SJCRH30 (cell line): Measurements from ENCODE around the gene UROS. TPM values are rescaled to one million over a fixed set of nuclear protein-coding genes. Genes with fewer than 3 reads are reported as not detected.

Experiments
- DNase-seq, 2 experiments: peaks; one replicate each; pipeline ENCODE4 v3.0.0-alpha.2; 2015 to 2020
- H3K27ac ChIP-seq: fragments of 250-450 bp; sonication (Bioruptor Pico); 2 replicates; pipeline ENCODE4 v1.5.1; 2020; ENCODE audit warnings: mild to moderate bottlenecking, moderate library complexity
- H3K27me3 ChIP-seq: fragments of 250-450 bp; sonication (Bioruptor Pico); 2 replicates; pipeline ENCODE4 v1.5.1; 2020; ENCODE audit warnings: mild to moderate bottlenecking, moderate library complexity
- H3K36me3 ChIP-seq: fragments of 250-450 bp; sonication (Bioruptor Pico); 2 replicates; pipeline ENCODE4 v1.5.1; 2020; ENCODE audit warnings: mild to moderate bottlenecking, moderate library complexity
- H3K4me1 ChIP-seq: fragments of 250-450 bp; sonication (Bioruptor Pico); 2 replicates; pipeline ENCODE4 v1.5.1; 2020; ENCODE audit warnings: mild to moderate bottlenecking, moderate library complexity
- H3K4me3 ChIP-seq: fragments of 250-450 bp; sonication (Bioruptor Pico); 2 replicates; pipeline ENCODE4 v1.5.1; 2020; ENCODE audit warnings: mild to moderate bottlenecking, moderate library complexity
- H3K9me3 ChIP-seq: fragments of 250-450 bp; sonication (Bioruptor Pico); replicated peaks from 2 replicates; pipeline ENCODE4 v1.5.1; 2020; ENCODE audit warnings: mild to moderate bottlenecking, moderate library complexity
- total RNA-seq: library from RNA; depleted of rRNA; stranded (reverse); fragments of >200 nt; shearing (Covaris generic); gene quantifications from 2 replicates; pipeline ENCODE4 v1.2.3, GENCODE V29; 2014

Gene UROS
- total RNA-seq, 1 experiment from 2014 or later: 41.0 TPM

DNA sequence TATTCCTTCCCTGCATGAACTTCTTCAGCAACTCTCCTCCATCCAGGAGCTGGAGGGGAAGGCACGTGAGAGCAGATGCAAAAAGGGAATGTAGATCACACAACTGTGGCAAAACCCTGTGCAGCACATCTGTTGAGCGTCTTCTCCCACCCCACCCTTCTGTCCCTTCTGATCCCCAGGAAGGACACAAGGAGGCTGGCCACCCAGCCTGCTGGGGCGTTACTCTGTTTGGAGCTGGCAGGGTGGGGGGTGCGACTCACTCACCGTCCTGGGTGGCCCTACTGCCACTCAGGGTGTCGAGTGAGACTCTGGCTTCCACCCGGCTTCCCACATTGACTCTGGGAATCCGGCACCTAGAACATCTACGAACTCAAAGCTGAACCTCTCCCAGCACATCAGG, 37.3 kb downstream of the UROS start:
- Histone ChIP-seq H3K4me3 (no peak overlapping the region), H3K27me3 (no peaks in the 10 kb centered on the region), H3K9me3 (no peaks in the 10 kb centered on the region), H3K4me1 (no peaks in the 10 kb centered on the region; the same call in 1 of the 2 replicates), H3K36me3 (no peaks in the 10 kb centered on the region), H3K27ac (no peak overlapping the region)
- no peak for DNase-seq

DNA sequence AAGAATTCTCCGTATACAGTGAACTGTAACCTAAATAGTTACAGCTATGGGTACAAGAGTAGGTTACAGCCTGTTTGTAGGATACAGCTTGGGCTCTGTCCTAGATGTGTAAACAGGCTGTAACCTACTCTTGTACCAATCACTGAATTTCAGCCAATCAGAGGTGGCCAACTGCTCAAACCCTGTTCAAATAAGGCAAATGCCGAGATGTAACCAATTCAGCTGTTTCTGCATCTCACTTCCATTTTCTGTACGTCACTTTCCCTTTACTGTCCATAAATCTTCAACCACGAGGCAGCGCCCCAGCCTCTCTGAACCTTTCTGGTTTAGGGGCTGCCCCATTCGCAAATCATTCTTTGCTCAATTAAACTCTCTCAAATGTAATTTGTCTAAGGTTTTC, 39.1 kb downstream of the UROS start:
- Histone ChIP-seq H3K9me3 (no peaks in the 10 kb centered on the region), H3K4me1 (no peaks in the 10 kb centered on the region; the same call in 1 of the 2 replicates), H3K27ac (peak overlapping the region; percentile 25), H3K36me3 (no peaks in the 10 kb centered on the region), H3K27me3 (no peaks in the 10 kb centered on the region), H3K4me3 (no peak overlapping the region)
- DNase-seq: peak; percentile 48 to 64

DNA sequence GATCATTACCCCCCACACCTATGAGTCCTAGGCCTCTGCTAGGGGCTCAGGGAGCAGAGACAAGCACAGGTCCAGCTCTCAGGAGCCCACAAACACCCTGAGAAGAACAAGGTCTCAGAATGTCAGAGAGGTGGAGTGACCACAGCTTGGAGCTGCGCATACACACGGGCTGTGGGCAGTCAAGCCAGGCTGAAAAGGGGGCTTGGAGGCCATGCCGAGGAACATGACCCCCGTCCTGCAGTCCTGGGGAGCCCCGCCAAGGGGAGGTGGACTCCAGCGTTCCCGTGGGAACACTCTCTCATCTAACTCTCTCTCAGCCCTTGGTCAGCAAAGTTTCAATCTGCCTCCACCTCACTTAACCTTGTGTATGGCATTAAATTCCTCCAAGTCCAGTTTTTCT, 39.6 kb downstream of the UROS start:
- no peaks in the 10 kb centered on the region; the same call in 1 of the 2 replicates for H3K4me1 ChIP-seq
- no peaks in the 10 kb centered on the region for H3K9me3 ChIP-seq
- no peaks in the 10 kb centered on the region for H3K27me3 ChIP-seq
- no peak overlapping the region for H3K4me3 ChIP-seq
- H3K36me3 ChIP-seq: no peaks in the 10 kb centered on the region
- DNase-seq: no peak
- peak overlapping the region; percentile 25 for H3K27ac ChIP-seq

DNA sequence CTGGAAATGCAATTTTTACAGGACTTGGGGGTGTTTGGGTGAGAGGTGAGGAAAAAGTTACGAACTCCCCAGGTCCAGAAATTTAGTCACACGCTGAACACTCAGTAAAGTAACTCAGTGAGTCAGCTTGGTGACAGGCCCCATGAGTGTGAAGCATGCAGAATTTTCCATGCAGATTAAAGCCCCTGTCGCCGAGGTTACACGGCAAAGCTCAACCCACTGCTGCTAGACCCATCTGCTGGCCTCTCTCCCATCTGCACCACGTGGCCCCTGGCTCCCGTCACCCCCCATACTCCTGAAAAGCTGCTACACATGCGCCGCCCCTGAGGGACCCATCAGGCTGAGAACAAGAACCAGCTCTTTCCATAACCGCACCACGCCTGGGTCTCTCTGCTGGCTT, 40.4 kb downstream of the UROS start:
- peak in 1 of 2 experiments; percentile 8 for DNase-seq
- Histone ChIP-seq H3K27ac (no peak overlapping the region), H3K4me1 (no peaks in the 10 kb centered on the region; the same call in 1 of the 2 replicates)

DNA sequence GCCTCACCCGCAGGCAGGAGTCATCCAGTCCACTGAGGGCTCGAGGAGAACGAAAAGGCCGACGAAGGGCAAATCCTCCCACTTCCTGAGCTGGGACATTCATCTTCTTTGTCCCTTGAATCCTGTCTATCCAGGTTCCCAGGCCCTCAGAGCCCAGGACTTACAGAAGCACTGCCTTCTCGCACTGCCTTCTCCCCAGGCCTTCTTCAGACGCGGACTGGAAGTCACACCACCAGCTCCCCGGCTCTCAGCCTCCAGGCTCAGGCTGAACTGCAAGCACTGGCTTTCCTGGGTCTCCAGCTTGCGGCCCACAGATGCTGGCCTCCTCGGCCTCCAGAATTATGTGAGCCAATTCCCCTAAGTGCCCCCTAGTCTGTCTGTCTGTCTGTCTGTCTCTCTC, 41.0 kb downstream of the UROS start:
- no peaks in the 10 kb centered on the region; the same call in 1 of the 2 replicates for H3K4me1 ChIP-seq
- no peaks in the 10 kb centered on the region for H3K27me3 ChIP-seq
- H3K36me3 ChIP-seq: no peaks in the 10 kb centered on the region
- no peak overlapping the region for H3K27ac ChIP-seq
- no peak for DNase-seq
- no peaks in the 10 kb centered on the region for H3K9me3 ChIP-seq
- no peak overlapping the region for H3K4me3 ChIP-seq

More for the DNA sequence above, 40.4 kb downstream of the UROS start:
- Histone ChIP-seq H3K36me3 (no peaks in the 10 kb centered on the region), H3K4me3 (no peak overlapping the region), H3K9me3 (no peaks in the 10 kb centered on the region), H3K27me3 (no peaks in the 10 kb centered on the region)

DNA sequence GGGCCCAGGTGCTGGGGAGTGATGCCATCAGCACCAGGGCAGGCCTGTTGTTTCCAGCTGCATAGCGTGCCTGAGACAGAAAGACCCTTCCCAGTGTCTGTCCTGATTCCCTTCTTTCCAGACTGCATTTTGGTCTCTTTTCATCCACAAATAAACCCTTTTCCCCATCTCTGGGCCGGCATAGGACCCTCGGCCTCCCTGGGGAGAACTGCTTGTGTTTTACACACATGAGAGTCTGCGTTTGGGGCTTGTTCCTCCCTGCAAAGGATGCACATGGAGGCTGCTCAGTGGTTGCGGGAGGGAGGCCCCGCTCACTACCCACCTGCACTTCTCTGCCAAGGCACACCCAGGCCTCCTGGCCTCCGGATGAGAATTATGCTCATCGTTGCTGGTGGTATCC, 41.7 kb downstream of the UROS start:
- H3K9me3 ChIP-seq: no peaks in the 10 kb centered on the region
- H3K4me1 ChIP-seq: no peaks in the 10 kb centered on the region; the same call in 1 of the 2 replicates
- no peak overlapping the region for H3K27ac ChIP-seq
- H3K27me3 ChIP-seq: no peaks in the 10 kb centered on the region
- DNase-seq: no peak
- H3K36me3 ChIP-seq: no peaks in the 10 kb centered on the region
- H3K4me3 ChIP-seq: no peak overlapping the region

DNA sequence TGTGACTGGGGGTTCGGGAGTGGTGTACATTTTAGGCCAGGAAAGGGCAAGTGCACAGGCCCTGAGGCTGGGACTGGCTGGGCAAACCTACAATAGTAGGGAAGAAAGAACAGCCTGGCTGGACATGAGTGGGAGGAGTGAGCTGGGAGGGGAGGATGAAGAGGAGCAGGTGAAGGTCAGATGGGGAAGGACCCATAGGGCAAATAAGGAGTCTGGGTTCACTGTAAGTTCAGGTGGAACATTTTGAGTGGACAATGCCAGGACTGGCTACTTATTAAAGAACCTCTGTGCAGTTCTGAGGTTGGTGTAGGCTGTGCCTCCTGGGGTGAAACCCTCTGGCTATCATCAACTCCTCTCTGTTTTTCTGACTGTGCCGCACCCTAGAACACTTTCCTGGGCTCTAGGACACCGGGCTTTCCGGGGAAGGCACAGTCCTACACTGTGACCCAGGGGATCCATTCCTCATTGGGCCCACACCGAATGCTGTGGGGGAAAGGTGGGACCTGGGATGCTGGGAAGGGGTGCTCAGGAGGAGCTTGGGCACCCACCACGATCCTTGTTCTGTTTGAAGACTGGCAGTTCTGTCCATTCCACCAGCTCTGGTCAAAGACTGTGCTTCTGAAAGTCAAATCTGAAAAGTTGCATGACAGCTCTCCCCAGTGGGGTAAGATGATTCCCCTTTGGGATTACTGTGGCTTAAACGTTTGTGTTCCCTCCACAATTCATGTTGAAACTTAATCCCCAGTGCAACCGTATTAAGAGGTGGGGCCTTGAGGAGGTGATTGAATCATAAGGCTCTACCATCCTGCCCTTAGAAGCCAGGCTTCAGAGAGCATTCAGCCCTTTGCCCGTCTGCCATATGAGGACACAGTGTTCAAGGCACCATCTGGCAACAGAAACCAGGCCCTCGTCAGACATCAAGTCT, 43.4 kb downstream of the UROS start:
- DNase-seq: peak in 1 of 2 experiments; percentile 31
- H3K9me3 ChIP-seq: no peaks in the 10 kb centered on the region
- no peak overlapping the region for H3K4me3 ChIP-seq
- no peaks in the 10 kb centered on the region for H3K27me3 ChIP-seq
- H3K27ac ChIP-seq: no peak overlapping the region
- no peaks in the 10 kb centered on the region for H3K36me3 ChIP-seq
- H3K4me1 ChIP-seq: no peaks in the 10 kb centered on the region; the same call in 1 of the 2 replicates

DNA sequence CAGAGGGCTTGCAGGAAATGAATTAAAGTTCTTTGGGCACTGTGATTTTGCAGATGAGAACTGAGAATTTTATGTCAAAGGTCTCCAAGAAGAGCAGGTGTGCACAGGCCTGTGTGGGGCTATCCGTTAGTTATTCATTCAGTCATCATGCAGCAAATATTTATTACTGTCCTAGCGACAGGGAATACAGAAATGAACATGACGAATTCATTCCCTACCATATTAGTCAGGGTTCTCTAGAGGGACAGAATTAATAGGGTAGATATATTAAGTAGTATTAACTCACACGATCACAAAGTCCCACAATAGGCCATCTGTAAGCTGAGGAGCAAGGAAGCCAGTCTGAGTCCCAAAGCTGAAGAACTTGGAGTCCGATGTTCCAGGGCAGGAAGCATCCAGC, 44.5 kb downstream of the UROS start:
- H3K4me3 ChIP-seq: no peak overlapping the region
- H3K27ac ChIP-seq: no peak overlapping the region
- no peak for DNase-seq
- no peaks in the 10 kb centered on the region; the same call in 1 of the 2 replicates for H3K4me1 ChIP-seq
- no peaks in the 10 kb centered on the region for H3K9me3 ChIP-seq
- no peaks in the 10 kb centered on the region for H3K36me3 ChIP-seq
- no peaks in the 10 kb centered on the region for H3K27me3 ChIP-seq

DNA sequence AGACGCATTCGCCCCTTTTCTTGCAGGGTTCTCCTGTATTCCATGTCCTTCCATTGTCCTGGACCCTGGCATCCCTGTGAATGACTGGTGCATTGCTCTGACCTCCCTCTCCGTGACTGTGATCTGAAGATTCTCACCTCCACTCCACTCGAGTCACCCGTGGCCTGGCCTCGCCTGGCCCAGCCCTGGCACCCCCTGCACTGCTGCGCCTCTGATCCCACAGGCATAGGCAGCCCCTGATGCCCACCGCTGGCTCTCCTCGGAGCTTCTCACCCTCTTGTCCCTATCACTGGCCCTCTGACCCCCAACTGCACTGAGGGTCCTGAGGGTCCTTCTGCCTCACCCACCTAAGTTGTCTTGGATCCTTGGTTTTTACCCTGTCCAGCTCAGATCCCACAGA, 45.3 kb downstream of the UROS start:
- H3K4me3 ChIP-seq: no peak overlapping the region
- H3K4me1 ChIP-seq: no peaks in the 10 kb centered on the region
- DNase-seq: no peak
- H3K27ac ChIP-seq: no peak overlapping the region
- H3K36me3 ChIP-seq: no peaks in the 10 kb centered on the region
- no peaks in the 10 kb centered on the region for H3K27me3 ChIP-seq
- H3K9me3 ChIP-seq: no peaks in the 10 kb centered on the region

DNA sequence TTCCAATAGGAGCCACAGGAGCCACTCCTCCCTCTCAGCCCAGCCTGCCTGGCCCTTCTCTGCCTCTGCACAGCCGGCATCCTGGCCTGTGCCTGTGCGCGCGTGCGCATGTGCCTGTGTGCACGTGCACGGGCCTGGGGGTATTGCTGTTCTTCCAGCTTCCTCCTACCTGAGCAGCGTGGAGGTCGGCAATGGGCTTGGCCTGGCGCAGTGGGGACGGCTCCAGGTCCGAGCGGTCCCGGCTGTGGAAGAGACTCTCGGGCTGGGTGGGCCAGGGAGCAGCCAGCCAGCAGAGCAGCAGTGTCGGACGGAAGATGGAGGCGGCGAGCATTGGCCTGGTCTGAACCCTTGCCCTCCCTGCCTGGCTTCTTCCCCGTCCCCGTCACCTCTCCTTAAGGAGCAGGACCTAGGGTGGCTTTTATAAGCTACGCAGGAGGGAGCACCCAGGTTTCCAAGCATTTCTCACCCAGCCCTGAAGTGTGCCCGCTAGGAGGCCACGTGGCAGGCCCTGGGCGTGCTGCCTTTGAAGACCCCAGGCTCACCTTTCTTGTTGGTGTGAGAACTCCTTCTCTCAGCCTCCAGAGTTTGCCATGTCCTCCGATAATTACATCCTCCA, 47.5 kb downstream of the UROS start, which contains the start of gene MMP21:
Gene MMP21 (minus strand): TSS at position 331 of the 616 bp plus-strand sequence. CDS start 0 bp downstream, at position 331.
- Histone ChIP-seq H3K27me3 (no peaks in the 10 kb centered on the region), H3K36me3 (no peaks in the 10 kb centered on the region), H3K4me3 (no peak within 1 kb of the TSS), H3K4me1 (no peaks in the 10 kb centered on the region), H3K9me3 (no peaks in the 10 kb centered on the region), H3K27ac (no peak within 1 kb of the TSS)
- DNase-seq: no peak

DNA sequence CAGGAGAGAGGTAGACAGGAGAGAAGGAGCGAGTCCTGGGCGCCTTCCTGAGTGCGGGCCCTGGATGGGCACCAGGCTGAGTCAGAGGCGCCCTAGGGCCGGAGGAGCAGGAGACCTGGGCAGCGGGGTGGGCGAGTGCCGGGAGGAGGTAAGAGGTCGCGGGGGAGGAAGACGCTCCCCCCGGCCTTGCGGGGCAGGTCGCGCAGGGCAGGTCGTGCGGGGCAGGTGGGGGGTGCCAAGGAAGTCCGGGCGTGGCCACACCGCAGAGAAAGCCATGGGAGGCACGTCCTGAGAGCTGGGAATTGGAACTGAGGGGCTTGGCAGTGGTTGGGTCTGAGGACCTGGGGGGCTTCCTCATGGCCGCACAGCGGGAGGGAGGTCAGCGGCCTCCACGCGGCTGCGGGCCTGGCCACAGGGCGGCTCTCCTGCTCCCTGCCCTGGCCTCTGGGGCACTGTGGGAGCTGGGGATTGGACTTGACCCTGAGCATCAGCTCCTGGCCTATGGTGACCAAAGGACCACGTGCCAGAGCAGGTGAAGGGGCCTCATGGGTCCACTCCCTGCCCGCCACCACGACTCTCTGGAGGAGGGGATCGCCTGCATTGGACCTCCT, 48.4 kb downstream of the UROS start:
- Histone ChIP-seq H3K4me3 (no peak overlapping the region), H3K4me1 (no peaks in the 10 kb centered on the region), H3K36me3 (no peaks in the 10 kb centered on the region), H3K9me3 (no peaks in the 10 kb centered on the region), H3K27ac (no peak overlapping the region), H3K27me3 (no peaks in the 10 kb centered on the region)
- DNase-seq: no peak

DNA sequence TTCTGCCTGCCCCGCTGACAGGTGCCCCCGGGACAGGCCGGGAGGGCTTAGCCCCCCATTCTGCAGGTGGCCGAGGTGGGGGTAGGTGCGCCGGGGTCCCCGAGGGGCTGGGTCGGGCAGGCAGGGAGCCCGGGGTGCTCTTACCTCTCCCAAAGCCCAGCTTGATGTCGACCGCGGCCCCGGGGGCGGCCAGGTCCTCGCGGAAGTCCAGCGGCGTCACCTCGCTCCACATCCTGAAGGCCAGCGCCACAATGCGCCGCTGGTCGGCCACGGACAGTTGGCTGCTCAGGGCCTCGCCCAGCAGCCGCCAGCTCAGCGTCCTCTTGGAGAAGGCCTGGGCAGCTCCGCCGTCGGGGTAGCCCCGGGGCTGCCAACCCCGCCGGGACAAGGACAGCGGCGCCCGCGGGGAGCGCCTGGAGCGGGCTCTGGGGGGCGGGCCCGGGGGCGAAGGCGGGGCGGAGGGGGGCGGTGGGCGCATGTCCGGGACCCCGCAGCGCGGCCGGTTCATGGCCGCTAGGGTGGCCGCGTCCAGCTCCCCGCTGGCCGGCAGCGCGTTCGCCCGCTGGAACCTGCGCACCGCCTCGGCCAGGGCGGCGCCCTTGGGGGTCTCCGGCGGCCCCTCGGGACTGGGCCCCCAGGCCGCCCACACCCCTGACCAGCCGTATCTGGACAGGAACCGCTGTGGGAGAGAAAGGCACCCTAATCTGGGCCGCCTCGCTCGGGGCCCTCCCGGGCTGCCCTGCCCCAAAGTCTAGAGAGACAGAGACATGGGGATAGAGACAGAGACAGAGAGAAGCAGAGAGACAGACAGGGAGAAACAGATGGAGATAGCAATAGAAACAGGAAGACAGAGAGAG, 49.1 kb downstream of the UROS start:
- H3K4me3 ChIP-seq: no peak overlapping the region
- H3K9me3 ChIP-seq: no peaks in the 10 kb centered on the region
- DNase-seq: no peak
- H3K27me3 ChIP-seq: no peaks in the 10 kb centered on the region
- no peak overlapping the region for H3K27ac ChIP-seq
- no peaks in the 10 kb centered on the region for H3K4me1 ChIP-seq
- no peaks in the 10 kb centered on the region for H3K36me3 ChIP-seq

DNA sequence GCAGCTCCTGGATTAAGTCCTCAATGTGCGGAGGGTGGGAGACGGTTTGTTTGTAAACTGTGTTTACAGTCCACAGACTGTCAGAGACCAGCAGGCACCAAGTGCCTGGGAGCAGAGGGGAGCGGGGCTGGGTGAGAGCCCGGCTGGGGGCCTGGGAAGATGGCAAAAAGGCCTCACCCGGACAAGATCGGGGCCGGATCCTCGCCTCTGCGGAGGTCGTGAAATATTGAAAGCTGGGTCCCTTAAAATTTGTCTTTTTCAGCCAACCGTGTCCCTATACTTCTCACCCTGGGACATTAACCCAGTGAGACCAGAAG, 50.2 kb downstream of the UROS start:
- Histone ChIP-seq H3K4me1 (no peaks in the 10 kb centered on the region), H3K9me3 (no peaks in the 10 kb centered on the region), H3K27me3 (no peaks in the 10 kb centered on the region)

DNA sequence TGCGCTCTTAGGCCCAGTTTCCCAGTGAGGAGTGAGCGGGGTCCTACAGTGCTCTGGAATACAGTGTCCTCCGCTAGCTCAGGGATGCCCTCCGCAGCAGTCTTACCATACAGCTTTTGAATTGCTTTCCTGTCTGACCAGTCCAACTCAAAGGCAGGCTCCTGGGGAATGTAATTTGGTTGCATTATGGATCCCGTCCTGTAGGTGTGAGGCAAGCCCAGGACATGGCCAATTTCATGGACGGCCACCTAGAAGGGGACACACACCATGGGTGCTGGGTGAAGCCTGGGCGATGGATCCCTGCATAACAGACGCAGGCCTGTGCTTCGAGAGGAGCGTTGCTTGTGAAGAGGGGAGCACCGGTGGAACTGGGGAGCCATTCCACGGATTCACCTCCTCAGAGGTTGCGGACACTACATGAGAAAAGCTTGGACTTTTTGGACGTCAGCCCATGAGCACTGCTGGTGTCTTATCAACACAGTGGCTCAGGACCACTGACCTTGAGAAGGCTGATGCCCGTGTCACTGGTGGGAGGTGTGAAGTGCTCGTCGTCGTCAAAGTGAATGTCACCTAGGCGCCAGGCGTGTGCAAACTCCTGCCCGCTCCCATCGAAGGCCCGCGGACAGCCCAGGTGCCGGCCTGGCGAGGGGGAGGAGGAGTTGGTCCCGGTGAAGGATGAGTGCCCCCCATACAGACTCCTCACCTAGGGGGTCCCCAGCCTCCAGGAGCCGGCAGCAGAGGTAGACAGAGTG, 50.8 kb downstream of the UROS start:
- H3K36me3 ChIP-seq: no peaks in the 10 kb centered on the region
- DNase-seq: no peak
- no peaks in the 10 kb centered on the region for H3K9me3 ChIP-seq
- H3K4me3 ChIP-seq: no peak overlapping the region
- no peak overlapping the region for H3K27ac ChIP-seq
- H3K4me1 ChIP-seq: no peaks in the 10 kb centered on the region
- H3K27me3 ChIP-seq: no peaks in the 10 kb centered on the region

More for the DNA sequence above, 50.2 kb downstream of the UROS start:
- Histone ChIP-seq H3K4me3 (no peak overlapping the region), H3K27ac (no peak overlapping the region), H3K36me3 (no peaks in the 10 kb centered on the region)
- DNase-seq: no peak
